GM13977 (cell line): ENCODE measurements around the gene SLC23A2.

Source experiments
- DNase-seq: peaks from one replicate; pipeline ENCODE4 v3.0.0; 2012; ENCODE audit warnings: low spot score
- in situ Hi-C: fragments of 300-500 bp; cut with MboI; formaldehyde crosslinking; loops from one replicate; pipeline ENCODE4 v1.12.0; 2022; ENCODE audit warnings: low sequenced_read_pairs, low pct_unique_long_range_greater_than_20kb, mixed read lengths, inconsistent platforms; ENCODE audit not compliant: unreplicated experiment
- TF ChIP-seq, protein P1 (sequence below): IDR thresholded peaks from 2 replicates; pipeline ENCODE4 v1.5.1; 2012; ENCODE audit warnings: mild to moderate bottlenecking, control low read depth; ENCODE audit not compliant: insufficient read depth; ENCODE audit errors: extremely low read depth, missing control alignments

The SLC23A2 gene

GRCh38 chr20:4942331-4942730 is 59.0 kb downstream of the SLC23A2 start:
- TF ChIP-seq, protein P1, sequence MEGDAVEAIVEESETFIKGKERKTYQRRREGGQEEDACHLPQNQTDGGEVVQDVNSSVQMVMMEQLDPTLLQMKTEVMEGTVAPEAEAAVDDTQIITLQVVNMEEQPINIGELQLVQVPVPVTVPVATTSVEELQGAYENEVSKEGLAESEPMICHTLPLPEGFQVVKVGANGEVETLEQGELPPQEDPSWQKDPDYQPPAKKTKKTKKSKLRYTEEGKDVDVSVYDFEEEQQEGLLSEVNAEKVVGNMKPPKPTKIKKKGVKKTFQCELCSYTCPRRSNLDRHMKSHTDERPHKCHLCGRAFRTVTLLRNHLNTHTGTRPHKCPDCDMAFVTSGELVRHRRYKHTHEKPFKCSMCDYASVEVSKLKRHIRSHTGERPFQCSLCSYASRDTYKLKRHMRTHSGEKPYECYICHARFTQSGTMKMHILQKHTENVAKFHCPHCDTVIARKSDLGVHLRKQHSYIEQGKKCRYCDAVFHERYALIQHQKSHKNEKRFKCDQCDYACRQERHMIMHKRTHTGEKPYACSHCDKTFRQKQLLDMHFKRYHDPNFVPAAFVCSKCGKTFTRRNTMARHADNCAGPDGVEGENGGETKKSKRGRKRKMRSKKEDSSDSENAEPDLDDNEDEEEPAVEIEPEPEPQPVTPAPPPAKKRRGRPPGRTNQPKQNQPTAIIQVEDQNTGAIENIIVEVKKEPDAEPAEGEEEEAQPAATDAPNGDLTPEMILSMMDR, result no peak
- in situ Hi-C loops, result no loop called here
- DNase-seq, result no peak

GRCh38 chr20:4937407-4938319 is 63.6 kb downstream of the SLC23A2 start:
- TF ChIP-seq, protein P1, result no peak
- DNase-seq, result no peak

DNA sequence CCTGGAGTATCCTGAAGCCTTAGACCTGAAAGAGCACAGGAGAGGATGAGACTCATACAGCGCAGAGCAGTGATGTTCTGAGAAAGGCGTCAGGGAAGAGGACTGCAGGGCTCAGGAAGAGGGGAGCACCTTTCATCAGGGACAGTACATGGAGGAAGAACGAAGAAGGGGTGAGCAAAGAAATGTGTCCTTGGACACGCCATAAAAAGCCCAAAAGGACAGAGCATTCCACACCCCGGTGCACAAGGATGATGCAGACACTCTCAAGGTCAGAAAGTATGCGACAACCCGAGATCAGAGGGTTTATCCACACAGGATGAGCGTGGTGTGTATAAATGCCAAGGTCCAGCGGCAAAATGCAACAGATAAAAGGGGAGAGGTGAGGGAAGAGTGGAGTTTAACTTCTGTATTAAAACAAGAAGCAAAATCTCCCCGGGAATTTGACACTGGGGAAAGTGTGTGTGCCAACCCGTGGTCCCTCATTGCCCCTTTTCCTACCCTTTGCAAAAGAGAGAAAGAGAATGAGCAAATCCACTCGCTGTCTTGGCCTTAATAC is 64.4 kb downstream of the SLC23A2 start:
- TF ChIP-seq, protein P1, result no peak
- no peak for DNase-seq
- in situ Hi-C loops, result no loop called here

More at GRCh38 chr20:4937407-4938319, 63.6 kb downstream of the SLC23A2 start:
- in situ Hi-C loops, result no loop called here

DNA sequence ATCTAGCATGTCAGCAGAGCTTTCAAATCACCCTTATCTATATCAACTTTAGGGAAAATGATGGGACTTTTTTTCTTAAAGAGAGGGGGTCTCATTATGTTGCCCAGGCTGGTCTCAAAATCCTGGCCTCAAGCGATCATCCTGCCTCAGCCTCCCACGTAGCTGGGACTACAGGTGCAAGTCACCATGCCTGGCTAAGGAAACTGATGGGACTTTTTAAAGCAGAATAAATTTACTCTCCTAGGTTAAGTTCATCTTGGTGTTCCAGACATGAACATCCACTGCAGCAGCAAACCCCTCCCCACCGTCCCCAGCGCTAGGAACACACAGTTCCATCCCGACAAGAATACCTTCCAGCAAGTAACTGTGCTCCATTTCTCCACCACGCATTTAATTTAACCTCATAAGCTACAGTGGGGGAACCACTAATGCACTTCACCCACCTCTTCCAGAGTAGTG is 64.9 kb downstream of the SLC23A2 start:
- DNase-seq, result no peak
- in situ Hi-C loops, result no loop called here
- TF ChIP-seq, protein P1, result no peak

DNA sequence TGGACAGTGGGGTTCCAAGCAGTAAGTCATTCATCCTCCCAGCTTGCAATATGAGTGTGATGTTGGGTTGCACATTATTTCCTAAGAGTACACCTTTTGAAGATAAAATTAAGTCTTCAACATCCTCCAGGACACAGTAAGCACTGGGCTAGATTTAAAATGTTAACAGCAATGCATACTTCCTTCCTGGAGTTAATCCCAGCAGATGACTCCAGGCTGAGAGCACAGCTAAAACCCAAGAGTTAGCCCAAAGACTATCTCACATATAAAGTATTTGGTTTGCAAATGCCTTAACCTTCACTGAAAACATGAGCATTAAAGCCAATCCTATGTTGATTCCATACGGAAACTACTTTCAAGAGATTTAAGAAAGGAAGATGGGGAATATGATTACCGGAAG is 69.2 kb downstream of the SLC23A2 start:
- in situ Hi-C loops, result no loop called here
- TF ChIP-seq, protein P1, result no peak
- no peak for DNase-seq

DNA sequence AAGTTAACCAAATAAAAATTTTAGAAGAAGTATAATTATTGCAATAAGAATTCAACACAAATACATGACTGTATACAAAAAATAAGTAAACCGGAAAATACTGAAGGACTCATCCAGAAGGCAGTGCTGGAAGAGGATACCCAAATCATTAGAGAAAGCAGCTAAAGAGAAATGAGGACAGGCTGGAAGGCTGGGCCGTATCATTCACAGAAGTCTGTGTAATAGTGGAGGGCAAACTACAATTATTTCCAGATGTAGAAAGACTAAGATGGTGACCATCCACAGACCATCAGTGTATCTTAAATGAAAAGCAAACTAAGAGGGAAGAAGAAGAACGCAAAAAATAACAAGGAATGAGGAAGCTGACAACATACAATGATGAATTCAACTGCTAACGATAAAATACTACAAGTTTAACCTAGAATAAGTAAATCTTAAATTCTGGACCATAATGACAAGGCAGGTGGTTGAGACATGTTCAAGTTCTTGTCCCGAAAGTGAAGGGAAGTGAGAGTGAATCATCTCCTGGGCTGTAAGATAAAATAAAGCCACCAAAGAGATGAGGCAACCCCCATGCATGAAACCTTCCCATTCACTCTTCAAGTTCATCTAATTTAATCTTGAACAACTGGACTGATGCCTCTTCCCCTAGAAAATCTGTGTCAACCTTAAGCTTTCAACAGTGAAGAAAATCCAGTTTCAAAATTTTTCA is 71.5 kb downstream of the SLC23A2 start:
- TF ChIP-seq, protein P1, result no peak
- in situ Hi-C loops, result no loop called here
- DNase-seq, result peak; percentile 31
